Stomach (tissue), 9 donors: ENCODE data around the gene LRP1B. TPM values are rescaled to one million over a fixed set of nuclear protein-coding genes. Genes with fewer than 3 reads are reported as not detected.

Experiments used
- DNase-seq, 2 donors: peaks; one replicate each; pipeline versions ENCODE4 v3.0.0 to v3.0.0-alpha.2; 2013 to 2019
- H3K27ac ChIP-seq, 5 donors: fragments of 200-600 bp in 4 of 5; sonication (generic) in 4 of 5; one replicate each; pipeline ENCODE4 v1.5.1; 2013 to 2019; ENCODE audit warnings: mild to moderate bottlenecking in 1 of 5, moderate library complexity in 1 of 5
- H3K27me3 ChIP-seq, 3 donors: fragments of 200-600 bp; sonication (generic); one replicate each; pipeline ENCODE4 v1.5.1; 2017 to 2019; ENCODE audit warnings: mixed run types in 1 of 3
- H3K36me3 ChIP-seq, 4 donors: fragments of 200-600 bp; sonication (generic); 1 replicate in 3 of 4; 2 replicates in 1 of 4; pipeline ENCODE4 v1.5.1; 2016 to 2019
- H3K4me1 ChIP-seq, 4 donors: fragments of 200-600 bp; sonication (generic); one replicate each; pipeline ENCODE4 v1.5.1; 2016 to 2019
- H3K4me3 ChIP-seq, 4 donors: fragments of 200-600 bp; sonication (generic) in 3 of 4; one replicate each; pipeline ENCODE4 v1.5.1; 2016 to 2019; ENCODE audit warnings: mild to moderate bottlenecking in 1 of 4
- H3K9me3 ChIP-seq, 4 donors: fragments of 200-600 bp; sonication (generic); one replicate each; pipeline ENCODE4 v1.5.1; 2016 to 2019
- CTCF ChIP-seq, 7 experiments: fragments of 450-650 bp in 4 of 7; fragments of 200-600 bp in 3 of 7; sonication (generic) in 3 of 7; IDR thresholded peaks; one replicate each; pipeline ENCODE4 v1.5.1; 2016 to 2019; ENCODE audit warnings: antibody characterized with exemption in 7 of 7, control low read depth in 2 of 7, mild to moderate bottlenecking in 1 of 7
- EP300 ChIP-seq: sonication (generic); formaldehyde crosslinking; IDR thresholded peaks from one replicate; pipeline ENCODE4 v1.6.1; 2017; ENCODE audit warnings: antibody characterized with exemption
- POLR2A ChIP-seq, 4 donors: fragments of 450-650 bp; IDR thresholded peaks; one replicate each; pipeline ENCODE4 v1.6.1; 2016; ENCODE audit warnings: antibody characterized with exemption in 4 of 4, control low read depth in 2 of 4, mild to moderate bottlenecking in 1 of 4, moderate library complexity in 1 of 4
- POLR2AphosphoS5 ChIP-seq, 3 donors: sonication (generic); formaldehyde crosslinking; IDR thresholded peaks; one replicate each; pipeline ENCODE4 v1.6.1; 2016; ENCODE audit warnings: antibody characterized with exemption in 3 of 3
- WGBS, 5 donors: extraction: QIAGEN DNeasy Blood & Tissue Kit in 3 of 5; methylation state at CpG; one replicate each; pipeline versions ENCODE4 v1.1.5 to v1.1.7; 2013 to 2018; 5-methylcytosine and 5-hydroxymethylcytosine counted together
- intact Hi-C: fragments of 100-400 bp; cut with DNase I; formaldehyde crosslinking; loops from one replicate; pipeline ENCODE4 v1.15.1; 2023; ENCODE audit warnings: low total_unique reads
- polyA plus RNA-seq, 3 donors: library from polyadenylated mRNA; stranded (reverse); fragments of 200-250 nt; gene quantifications; one replicate each; pipeline ENCODE4 v1.2.3, GENCODE V29; 2013
- total RNA-seq, 5 donors: library from RNA; depleted of rRNA; stranded (reverse); fragments of >200 nt; gene quantifications; one replicate each; pipeline versions ENCODE4 v1.1.0 to v1.2.3, GENCODE V29; 2014 to 2016
- donor health status: healthy with polysubstance abuse.
- donor health status: Bipolar disorder and iron deficiency.
- donor health status: healthy.

The LRP1B gene
- total and polyA plus RNA-seq, 8 donors = under 0.01 to 9.0 (median 0.38) TPM

- TF ChIP-seq POLR2A (IDR thresholded peaks at IDR 0.05) (no peak), EP300 (no peak), POLR2AphosphoS5 (IDR thresholded peaks at IDR 0.05) (no peak), CTCF (IDR thresholded peaks at IDR 0.05) (no peak)
- H3K36me3 ChIP-seq = no peaks in the 10 kb centered on the region
- no peak overlapping the region for H3K27ac ChIP-seq
- H3K27me3 ChIP-seq = no peaks in the 10 kb centered on the region
- intact Hi-C loops = no loop called here
- no peaks in the 10 kb centered on the region for H3K4me1 ChIP-seq
- no peak for DNase-seq
- 63 to 92% (median 86%) methylated on average over 1 of the region's 1 CpG; no CpG with 5 or more reads in 1 of the 5 donors for WGBS, 5 donors
- no peak overlapping the region for H3K4me3 ChIP-seq
- no peaks in the 10 kb centered on the region for H3K9me3 ChIP-seq
Observed at GRCh38 chr2:140949932-140950331, 1180.9 kb downstream of the LRP1B start.

GRCh38 chr2:140947236-140947635, 1183.6 kb downstream of the LRP1B start:
- TF ChIP-seq CTCF (IDR thresholded peaks at IDR 0.05) (no peak), EP300 (no peak), POLR2A (IDR thresholded peaks at IDR 0.05) (no peak), POLR2AphosphoS5 (IDR thresholded peaks at IDR 0.05) (no peak)
- Histone ChIP-seq H3K4me1 (no peaks in the 10 kb centered on the region), H3K27ac (no peak overlapping the region), H3K4me3 (no peak overlapping the region), H3K27me3 (no peaks in the 10 kb centered on the region), H3K9me3 (no peaks in the 10 kb centered on the region), H3K36me3 (no peaks in the 10 kb centered on the region)
- WGBS, 5 donors = 78 to 83% (median 80%) methylated on average over 4 of the region's 4 CpGs
- no peak for DNase-seq
- intact Hi-C loops = no loop called here

GRCh38 chr2:140943867-140944266, 1186.9 kb downstream of the LRP1B start:
- Histone ChIP-seq H3K9me3 (peaks cover 0 to 3% (median 0%) of the 10 kb centered on the region in 4 donors), H3K27ac (no peak overlapping the region), H3K4me3 (no peak overlapping the region), H3K4me1 (no peaks in the 10 kb centered on the region), H3K36me3 (no peaks in the 10 kb centered on the region), H3K27me3 (no peaks in the 10 kb centered on the region)
- TF ChIP-seq POLR2AphosphoS5 (IDR thresholded peaks at IDR 0.05) (no peak), CTCF (IDR thresholded peaks at IDR 0.05) (no peak), EP300 (no peak), POLR2A (IDR thresholded peaks at IDR 0.05) (no peak)
- intact Hi-C loops = no loop called here
- DNase-seq = no peak

- H3K27me3 ChIP-seq = no peaks in the 10 kb centered on the region
- intact Hi-C loops = no loop called here
- H3K4me1 ChIP-seq = no peaks in the 10 kb centered on the region
- TF ChIP-seq POLR2A (IDR thresholded peaks at IDR 0.05) (no peak), POLR2AphosphoS5 (IDR thresholded peaks at IDR 0.05) (no peak), CTCF (IDR thresholded peaks at IDR 0.05) (no peak), EP300 (no peak)
- H3K9me3 ChIP-seq = peaks cover 0 to 3% (median 0%) of the 10 kb centered on the region in 4 donors
- no peaks in the 10 kb centered on the region for H3K36me3 ChIP-seq
- no peak for DNase-seq
- H3K27ac ChIP-seq = no peak overlapping the region
- no peak overlapping the region for H3K4me3 ChIP-seq
- WGBS, 5 donors = 66 to 93% (median 86%) methylated on average over 2 of the region's 2 CpGs
Observed at GRCh38 chr2:140942284-140942683, 1188.5 kb downstream of the LRP1B start.
